ENCODE measurements around the gene RNH1.

- TF ChIP-seq POLR2A (IDR thresholded peaks at IDR 0.05; ENCODE audit: low read length) (no peak), GATA1 (IDR thresholded peaks at IDR 0.05; ENCODE audit: low read depth, low read length) (no peak)
These were observed 9.4 kb upstream of the RNH1 start for GRCh38 chr11:516400-516799.

All from erythroblast (primary cell).